H1 (cell line): ENCODE measurements around the gene NTRK1. TPM values are rescaled to one million over a fixed set of nuclear protein-coding genes. Genes with fewer than 3 reads are reported as not detected.

Experiments
- CTCF ChIA-PET: fragments of 300-600 bp; sonication (Branson Sonifier 250); formaldehyde crosslinking; loops from one replicate; lab custom pipeline; 2021; ENCODE audit not compliant: partially characterized antibody; lab: Charles Lee
- POLR2A ChIA-PET: fragments of 300-600 bp; sonication (Branson Sonifier 250); formaldehyde crosslinking; loops from one replicate; lab custom pipeline; 2021; ENCODE audit warnings: inconsistent platforms; ENCODE audit not compliant: partially characterized antibody; lab: Charles Lee
- DNase-seq, 2 experiments: peaks; one replicate each; pipeline versions ENCODE4 v3.0.0 to v3.0.0-alpha.2; 2010 to 2022; ENCODE audit warnings: low spot score in 2 of 2, low read depth in 1 of 2, mixed read lengths in 1 of 2
- FAIRE-seq: peaks from 2 replicates; lab custom pipeline; 2011; peaks lifted over from hg19 to GRCh38; lab: Jason Lieb, UNC
- H2AFZ ChIP-seq: 2 replicates; pipeline ENCODE4 v1.8.1; 2012; ENCODE audit warnings: low read length, inconsistent platforms
- H2AK5ac ChIP-seq: 2 replicates; pipeline ENCODE4 v1.6.1; 2013; ENCODE audit warnings: low read depth, low read length
- H2BK120ac ChIP-seq: replicated peaks from 2 replicates; pipeline ENCODE3; 2013; ENCODE audit warnings: low read depth, low read length, inconsistent platforms
- H2BK12ac ChIP-seq: 2 replicates; pipeline ENCODE4 v1.6.1; 2013; ENCODE audit warnings: low read depth, low read length
- H2BK15ac ChIP-seq: 2 replicates; pipeline ENCODE4 v1.6.1; 2013; ENCODE audit warnings: low read length
- H2BK20ac ChIP-seq: 2 replicates; pipeline ENCODE4 v1.6.1; 2013; ENCODE audit warnings: low read length
- H2BK5ac ChIP-seq: 2 replicates; pipeline ENCODE4 v1.6.1; 2013; ENCODE audit warnings: low read depth, low read length
- H3K14ac ChIP-seq: 2 replicates; pipeline ENCODE4 v1.6.1; 2013; ENCODE audit warnings: inconsistent platforms; ENCODE audit not compliant: insufficient read length
- H3K18ac ChIP-seq: 2 replicates; pipeline ENCODE4 v1.6.1; 2013; ENCODE audit warnings: low read length; ENCODE audit errors: extremely low read depth
- H3K23ac ChIP-seq: 2 replicates; pipeline ENCODE4 v1.6.1; 2013; ENCODE audit warnings: inconsistent platforms; ENCODE audit not compliant: insufficient read length
- H3K23me2 ChIP-seq: 2 replicates; pipeline ENCODE4 v1.6.1; 2013; ENCODE audit warnings: low read depth, low read length
- H3K27ac ChIP-seq: 2 replicates; pipeline ENCODE4 v1.6.1; 2011; ENCODE audit warnings: low read depth, low read length, inconsistent platforms
- H3K27me3 ChIP-seq, 4 experiments: replicated peaks in 1 of 4; 1 replicate in 1 of 4; 2 replicates in 3 of 4; pipeline versions ENCODE4 v1.6.1 to v1.8.1; 2011 to 2013; ENCODE audit warnings: low read length in 3 of 4, mild to moderate bottlenecking in 3 of 4, inconsistent platforms in 2 of 4, mixed read lengths in 2 of 4, moderate library complexity in 1 of 4; ENCODE audit not compliant: control insufficient read depth in 3 of 4, insufficient read depth in 3 of 4; ENCODE audit errors: extremely low read depth in 1 of 4
- H3K36me3 ChIP-seq, 4 experiments: 2 replicates each; pipeline versions ENCODE4 v1.6.1 to v1.8.1; 2011 to 2013; ENCODE audit warnings: mild to moderate bottlenecking in 4 of 4, low read length in 3 of 4, moderate library complexity in 2 of 4, control low read depth in 1 of 4, inconsistent platforms in 1 of 4; ENCODE audit not compliant: insufficient read depth in 4 of 4, control insufficient read depth in 2 of 4
- H3K4ac ChIP-seq: replicated peaks from 2 replicates; pipeline ENCODE3; 2013; ENCODE audit warnings: low read length, low read depth, mixed read lengths, inconsistent platforms; ENCODE audit not compliant: insufficient read length
- H3K4me1 ChIP-seq, 4 experiments: replicated peaks in 1 of 4; 1 replicate in 1 of 4; 2 replicates in 3 of 4; pipeline versions ENCODE4 v1.6.1 to v1.8.1; 2011 to 2013; ENCODE audit warnings: low read length in 3 of 4, inconsistent platforms in 2 of 4, mixed read lengths in 1 of 4; ENCODE audit not compliant: insufficient read depth in 4 of 4, control insufficient read depth in 3 of 4
- H3K4me2 ChIP-seq, 2 experiments: 2 replicates each; pipeline versions ENCODE4 v1.6.1 to v1.8.1; 2011 to 2013; ENCODE audit warnings: low read depth in 2 of 2, low read length in 2 of 2, control low read depth in 1 of 2, inconsistent platforms in 1 of 2, mild to moderate bottlenecking in 1 of 2; ENCODE audit not compliant: insufficient read depth in 1 of 2
- H3K4me3 ChIP-seq, 4 experiments: fragments of 200-600, 300-600 bp in 1 of 4; sonication (generic), shearing (Covaris generic), sonication (Bioruptor Twin) in 1 of 4; 2 replicates each; pipeline versions ENCODE4 v1.5.1 to v1.8.1; 2011 to 2016; ENCODE audit warnings: low read length in 4 of 4, low read depth in 3 of 4, control low read depth in 2 of 4, inconsistent platforms in 2 of 4, mild to moderate bottlenecking in 2 of 4, mixed read lengths in 1 of 4, moderate library complexity in 1 of 4; ENCODE audit not compliant: insufficient read depth in 2 of 4; ENCODE audit errors: extremely low read depth in 1 of 4
- H3K56ac ChIP-seq: replicated peaks from 2 replicates; pipeline ENCODE3; 2013; ENCODE audit warnings: low read depth, mild to moderate bottlenecking, mixed read lengths, low read length, inconsistent platforms; ENCODE audit not compliant: insufficient read length
- H3K79me1 ChIP-seq: 2 replicates; pipeline ENCODE4 v1.6.1; 2013; ENCODE audit warnings: low read depth, low read length, control low read depth
- H3K79me2 ChIP-seq, 2 experiments: 2 replicates each; pipeline versions ENCODE4 v1.6.1 to v1.8.1; 2012 to 2013; ENCODE audit warnings: low read length in 2 of 2, mild to moderate bottlenecking in 2 of 2, inconsistent platforms in 1 of 2; ENCODE audit not compliant: insufficient read depth in 2 of 2, control insufficient read depth in 1 of 2
- H3K9ac ChIP-seq, 4 experiments: replicated peaks in 1 of 4; 1 replicate in 1 of 4; 2 replicates in 3 of 4; pipeline versions ENCODE4 v1.6.1 to v1.8.1; 2011 to 2013; ENCODE audit warnings: low read depth in 3 of 4, low read length in 3 of 4, control low read depth in 2 of 4, mild to moderate bottlenecking in 2 of 4, moderate library complexity in 2 of 4, inconsistent platforms in 1 of 4; ENCODE audit errors: extremely low read depth in 1 of 4
- H3K9me3 ChIP-seq, 2 experiments: 2 replicates each; pipeline versions ENCODE4 v1.6.1 to v1.8.1; 2012 to 2013; ENCODE audit warnings: mild to moderate bottlenecking in 2 of 2, moderate library complexity in 2 of 2, control low read depth in 1 of 2, inconsistent platforms in 1 of 2, low read depth in 1 of 2, low read length in 1 of 2, mixed read lengths in 1 of 2; ENCODE audit not compliant: insufficient read depth in 2 of 2
- H4K20me1 ChIP-seq, 2 experiments: replicated peaks in 1 of 2; 2 replicates each; pipeline versions ENCODE3 to v1.8.1; 2011 to 2013; ENCODE audit warnings: inconsistent platforms in 2 of 2, low read length in 2 of 2, mild to moderate bottlenecking in 1 of 2; ENCODE audit not compliant: insufficient read depth in 2 of 2, control insufficient read depth in 1 of 2
- H4K5ac ChIP-seq: 2 replicates; pipeline ENCODE4 v1.6.1; 2013; ENCODE audit warnings: low read length, low read depth, mixed read lengths, inconsistent platforms; ENCODE audit not compliant: insufficient read length
- H4K8ac ChIP-seq: 2 replicates; pipeline ENCODE4 v1.8.0; 2013; ENCODE audit warnings: mild to moderate bottlenecking, moderate library complexity, low read length, inconsistent platforms; ENCODE audit not compliant: insufficient read depth; ENCODE audit errors: extremely low read depth
- H4K91ac ChIP-seq: replicated peaks from 2 replicates; pipeline ENCODE3; 2013; ENCODE audit warnings: low read length, mixed read lengths, inconsistent platforms; ENCODE audit not compliant: insufficient read length
- ASH2L ChIP-seq: fragments of 200-600, 300-600 bp; sonication (generic); IDR thresholded peaks from one replicate; pipeline ENCODE4 v1.7.1; 2017; ENCODE audit warnings: low read length
- EZH2 ChIP-seq: fragments of 200-600 bp; sonication (generic); IDR thresholded peaks from 2 replicates; pipeline ENCODE4 v1.7.1; 2012; ENCODE audit warnings: low read depth, mild to moderate bottlenecking, moderate library complexity, low read length, inconsistent platforms; ENCODE audit not compliant: severe bottlenecking
- MAX ChIP-seq: IDR thresholded peaks from 2 replicates; pipeline ENCODE4 v1.6.1; 2012; ENCODE audit warnings: inconsistent platforms
- SUZ12 ChIP-seq: fragments of 200-600 bp; sonication (generic); IDR thresholded peaks from 2 replicates; pipeline ENCODE4 v1.6.1; 2012; ENCODE audit warnings: mild to moderate bottlenecking, inconsistent platforms, low read length, moderate library complexity, mixed read lengths
- WGBS, 2 experiments: shearing (Covaris generic) in 1 of 2; methylation state at CpG; one replicate each; pipeline versions ENCODE4 v1.1.6 to v1.1.7; 2013 to 2015; ENCODE audit warnings: low lambda C conversion rate in 2 of 2, mixed read lengths in 2 of 2, inconsistent platforms in 1 of 2, low coverage in 1 of 2, missing lambda C conversion rate in 1 of 2; ENCODE audit not compliant: insufficient replicate concordance in 2 of 2, insufficient coverage in 1 of 2, insufficient read length in 1 of 2; ENCODE audit errors: extremely low coverage in 1 of 2, missing lambda C conversion rate in 1 of 2; 5-methylcytosine and 5-hydroxymethylcytosine counted together
- polyA plus RNA-seq, 7 experiments: library from polyadenylated mRNA; depleted of rRNA in 3 of 7; stranded (reverse) in 5 of 7; unstranded in 2 of 7; fragments of >200 nt in 5 of 7; fragments of 200-250 nt in 2 of 7; gene quantifications; 1 replicate in 5 of 7; 2 replicates in 1 of 7; 4 replicates in 1 of 7; pipeline versions ENCODE4 v1.2.1 to v1.2.3, GENCODE V29; 2011 to 2013; ENCODE audit warnings: missing spikeins in 2 of 7, mixed read lengths in 2 of 7
- total RNA-seq: library from RNA; stranded (reverse); fragmentation: NEBNext Ultra II Directional; extraction: Animal tissue kit (Norgen Biotek cat#: 25700); gene quantifications from 2 replicates; pipeline ENCODE4 v1.2.1, GENCODE V29; 2021

NTRK1 gene
- total and polyA plus RNA-seq, 2 of the 8 experiments (the other 6 are each of a cell fraction or from before 2014, with no cell fraction given): 0.12 to 0.24 TPM

DNA sequence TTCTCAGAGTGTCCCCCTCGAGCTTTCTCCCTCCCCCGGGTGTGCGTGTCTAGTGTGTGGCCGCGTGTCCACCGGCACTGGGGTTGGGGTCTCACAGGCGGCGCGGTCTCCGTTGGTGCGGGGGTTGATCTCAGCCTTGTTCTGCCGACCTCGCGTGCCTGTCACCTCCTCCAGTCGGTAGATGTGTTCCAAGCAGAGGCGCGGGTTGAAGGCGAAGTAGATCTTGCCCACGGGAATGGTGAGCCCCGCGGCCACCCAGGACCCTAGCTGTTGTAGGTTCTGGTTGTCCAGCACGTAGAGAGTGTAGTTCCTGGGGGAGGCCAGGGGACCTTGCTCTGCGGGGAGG is 11.5 kb upstream of the NTRK1 start:
- H3K4me2 ChIP-seq: peak overlapping the region; percentile 87 to 94
- POLR2A ChIA-PET: interaction anchor here (0.6 to 1.5 kb wide), 5 partner anchors 8 to 356 kb away, joined by 3 to 6 read pairs (median 4); partner anchors contain the start of gene NTRK1
- CTCF ChIA-PET: interaction anchor here (0.6 to 25.2 kb wide), 12 partner anchors 13 to 196 kb away, joined by 3 to 719 read pairs (median 6); partner anchors contain the start of genes INSRR, NTRK1 and PEAR1

More for the DNA sequence above, 11.5 kb upstream of the NTRK1 start:
- Histone ChIP-seq H3K23ac (no peak overlapping the region), H3K4ac (no peak overlapping the region), H4K5ac (no peak overlapping the region), H3K27ac (no peak overlapping the region), H3K4me1 (peaks cover 0 to 25% (median 11%) of the 10 kb centered on the region in 4 experiments; a peak in 5 of 7 replicates), H2BK12ac (no peak overlapping the region), H2AFZ (no peak overlapping the region), H3K79me2 (no peaks in the 10 kb centered on the region), H2AK5ac (no peak overlapping the region), H4K91ac (no peak overlapping the region), H2BK120ac (no peak overlapping the region), H3K36me3 (no peaks in the 10 kb centered on the region), H3K27me3 (peaks cover 58 to 93% (median 67%) of the 10 kb centered on the region in 4 experiments), H3K9ac (no peak overlapping the region), H3K23me2 (peaks cover 12% of the 10 kb centered on the region), H2BK15ac (no peak overlapping the region), H3K79me1 (no peaks in the 10 kb centered on the region), H3K18ac (no peak overlapping the region), H3K9me3 (no peaks in the 10 kb centered on the region), H3K56ac (no peak overlapping the region), H2BK20ac (no peak overlapping the region), H2BK5ac (no peak overlapping the region), H4K20me1 (peaks cover 1 to 16% of the 10 kb centered on the region in 2 experiments), H3K14ac (no peak overlapping the region), H3K4me3 (peak overlapping the region; percentile 3 to 59 (median 32); a peak in 6 of 8 replicates), H4K8ac (no peak overlapping the region)
- 23% methylated on average over 23 of the region's 23 CpGs; no CpG with 5 or more reads in 1 of the 2 experiments for WGBS, 2 experiments
- DNase-seq: no peak
- TF ChIP-seq ASH2L: no peak
- peak; percentile 59; the same call in 1 of the 2 replicates for TF ChIP-seq SUZ12
- TF ChIP-seq MAX: 0 out of 2 replicates have a peak, but pooled peaks have one; percentile 10
- TF ChIP-seq EZH2: peak; percentile 51
- FAIRE-seq: no peak
